PC-3 (cell line): ENCODE measurements around the gene MBD1.

Experiments used
- CTCF ChIP-seq: fragments of 300-600 bp; sonication (generic); conservative IDR thresholded peaks from 2 replicates; pipeline ENCODE4 v1.5.1; 2017; ENCODE audit warnings: antibody characterized with exemption, low read depth, mild to moderate bottlenecking, low read length
- EZH2 ChIP-seq: fragments of 300-600 bp; sonication (generic); IDR thresholded peaks from one replicate; pipeline ENCODE4 v1.6.1; 2017; ENCODE audit warnings: antibody characterized with exemption, mild to moderate bottlenecking, low read length; ENCODE audit not compliant: unreplicated experiment

GRCh38 chr18:50285631-50286321 lies 4.5 kb upstream of the MBD1 start:
- TF ChIP-seq EZH2: no peak
- no peak for TF ChIP-seq CTCF
